Middle frontal gyrus (tissue), 1 donor: ENCODE data around the gene SKA2.
A peak's percentile ranks its signal among the peaks of the same experiment; 100 is the strongest.
"Not testable (repeated sequence)": the region's sequence is repeated elsewhere in the genome, so short reads cannot be mapped to it uniquely, and the experiment has no call there.

ENCODE experiments used
- DNase-seq: peaks from one replicate; pipeline ENCODE4 v3.0.0-alpha.2; 2015; ENCODE audit warnings: low spot score; ENCODE audit errors: extremely low spot score

Gene SKA2

GRCh38 chr17:59152925-59153324 is 2.1 kb downstream of the SKA2 start:
- DNase-seq, result no peak

GRCh38 chr17:59151591-59151990 is 3.4 kb downstream of the SKA2 start:
- DNase-seq, result no peak

GRCh38 chr17:59151006-59151405 is 4.0 kb downstream of the SKA2 start:
- DNase-seq, result no peak

GRCh38 chr17:59149841-59150511 is 5.0 kb downstream of the SKA2 start:
- no peak for DNase-seq

- no peak for DNase-seq
These were observed 5.9 kb downstream of the SKA2 start for GRCh38 chr17:59149051-59149450.

GRCh38 chr17:59145571-59146096 is 9.4 kb downstream of the SKA2 start:
- no peak for DNase-seq

- no peak for DNase-seq
These were observed 13.1 kb downstream of the SKA2 start for GRCh38 chr17:59141860-59142259.

- DNase-seq, result no peak
These were observed 15.0 kb downstream of the SKA2 start for GRCh38 chr17:59139939-59140338.

- DNase-seq, result not testable (repeated sequence)
These were observed 16.6 kb downstream of the SKA2 start for GRCh38 chr17:59138339-59138738.

GRCh38 chr17:59131131-59131530 is 23.9 kb downstream of the SKA2 start:
- no peak for DNase-seq

- DNase-seq, result no peak
These were observed 25.2 kb downstream of the SKA2 start for GRCh38 chr17:59129814-59130213.

GRCh38 chr17:59126809-59127417 is 28.1 kb downstream of the SKA2 start:
- DNase-seq, result no peak

- DNase-seq, result no peak
These were observed 30.3 kb downstream of the SKA2 start for GRCh38 chr17:59124665-59125064.

- no peak for DNase-seq
These were observed 33.0 kb downstream of the SKA2 start for GRCh38 chr17:59121901-59122480.

- no peak for DNase-seq
These were observed 39.5 kb downstream of the SKA2 start for GRCh38 chr17:59115474-59115873.

GRCh38 chr17:59111539-59111938 is 43.4 kb downstream of the SKA2 start:
- DNase-seq, result no peak

- no peak for DNase-seq
These were observed 44.0 kb downstream of the SKA2 start for GRCh38 chr17:59110973-59111372.

GRCh38 chr17:59108400-59109102 is 46.4 kb downstream of the SKA2 start:
- DNase-seq, result no peak

- no peak for DNase-seq
These were observed 47.7 kb downstream of the SKA2 start for GRCh38 chr17:59107306-59107670.

- peak; percentile 92 for DNase-seq
These were observed 48.3 kb downstream of the SKA2 start, which contains the start of gene TRIM37 for GRCh38 chr17:59106463-59107305. Gene TRIM37, minus strand, starts transcription at chr17:59106880. Its CDS starts 419 bp downstream, at chr17:59106461.

- no peak for DNase-seq
These were observed 49.0 kb downstream of the SKA2 start for GRCh38 chr17:59105852-59106462.
